NCI-H2196 treated with DMSO at 0.1 percent for 48 hours (cell line): Measurements from ENCODE around the gene MICOS13.

Experiments
- DNase-seq: peaks from one replicate; lab custom pipeline; 2025; ENCODE audit not compliant: unreplicated experiment; lab: John Stamatoyannopoulos, UW

The MICOS13 gene

DNA sequence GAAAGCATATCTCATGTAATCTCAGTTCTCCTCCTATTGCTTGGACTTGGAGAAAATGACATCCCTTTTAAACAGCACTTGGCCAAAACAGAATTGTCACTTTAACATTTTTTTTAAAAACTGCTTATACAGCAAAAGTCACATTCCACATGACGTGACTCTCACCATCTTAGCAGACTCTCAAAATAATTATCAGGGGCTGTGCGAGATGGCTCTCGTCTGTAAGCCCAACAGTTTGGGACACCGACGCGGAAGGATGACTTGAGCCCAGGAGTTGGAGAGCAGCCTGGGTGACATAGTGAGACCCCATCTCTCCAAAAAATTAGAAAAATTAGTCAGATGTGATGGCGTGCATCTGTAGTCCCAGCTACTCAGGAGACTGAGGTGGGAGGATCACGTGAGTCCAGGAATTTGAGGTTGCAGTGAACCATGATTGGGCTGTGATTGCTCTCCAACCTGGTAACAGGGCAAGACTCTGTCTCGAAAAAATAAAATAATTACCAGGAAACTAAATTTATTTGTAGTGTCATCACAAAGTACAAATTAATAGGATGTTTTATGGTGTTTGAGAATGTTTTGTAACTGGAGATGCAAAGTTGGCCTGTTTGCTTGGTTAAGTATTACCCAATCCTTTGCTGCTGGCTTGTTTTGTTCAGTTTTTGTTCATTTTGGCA, 48.6 kb downstream of the MICOS13 start:
- no peak for DNase-seq

DNA sequence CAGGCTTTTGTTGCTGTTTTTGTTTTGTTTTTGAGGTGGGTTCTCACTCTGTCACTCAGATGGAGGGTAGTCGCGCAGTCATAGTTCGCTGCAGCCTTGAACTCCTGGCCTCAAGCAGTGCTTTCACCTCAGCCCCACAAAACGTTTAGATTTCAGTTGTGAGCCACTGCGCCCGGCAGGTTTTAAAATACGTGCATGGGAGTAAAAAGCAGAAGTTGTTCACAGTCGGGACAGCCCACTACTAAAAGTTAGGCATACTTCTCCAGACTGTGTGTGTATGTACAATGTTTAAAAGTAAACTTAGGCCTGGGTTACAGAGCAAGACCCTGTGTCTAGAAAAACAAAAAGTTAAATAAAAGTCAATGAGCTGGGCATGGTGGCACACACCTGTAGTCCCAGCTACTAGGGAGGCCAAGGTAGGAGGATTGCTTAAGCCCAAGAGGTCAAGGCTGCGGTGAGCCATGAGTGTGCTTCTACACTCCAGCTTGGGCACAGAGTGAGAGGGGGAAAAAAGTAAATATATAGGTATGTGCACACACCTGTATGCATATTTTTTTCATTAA, 51.3 kb downstream of the MICOS13 start:
- DNase-seq, result no peak

DNA sequence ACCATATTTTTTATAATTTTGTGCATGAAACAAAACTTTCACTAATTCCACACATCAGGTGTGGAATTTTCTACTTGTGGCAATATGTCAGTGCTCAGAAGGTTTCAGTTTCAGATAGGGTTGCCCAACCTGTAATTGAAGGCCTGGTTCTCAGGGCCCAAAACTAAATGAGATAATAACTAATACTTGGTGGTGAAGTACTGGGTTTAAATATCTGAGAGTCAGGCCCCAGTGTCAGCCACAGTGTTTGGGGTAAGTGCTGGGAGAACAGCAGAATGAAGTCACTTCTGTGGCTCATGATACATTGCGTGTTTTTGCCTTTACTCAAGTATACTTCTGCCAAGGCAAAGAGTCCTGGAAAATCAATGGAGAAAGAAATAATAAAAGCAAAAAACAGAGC, 51.9 kb downstream of the MICOS13 start:
- no peak for DNase-seq
